Stimulated activated CD8-positive, alpha-beta memory T cell treated with anti-CD3 and anti-CD28 coated beads, Interleukin-12 subunit alpha, Interleukin-12 subunit beta, amount 100 ng/mL, for 1 hour (primary cell): ENCODE results near the gene SDF4.

Source experiments
- DNase-seq: peaks from one replicate; pipeline ENCODE4 v3.0.0-alpha.2; 2020; ENCODE audit warnings: low read depth

Gene SDF4

DNA sequence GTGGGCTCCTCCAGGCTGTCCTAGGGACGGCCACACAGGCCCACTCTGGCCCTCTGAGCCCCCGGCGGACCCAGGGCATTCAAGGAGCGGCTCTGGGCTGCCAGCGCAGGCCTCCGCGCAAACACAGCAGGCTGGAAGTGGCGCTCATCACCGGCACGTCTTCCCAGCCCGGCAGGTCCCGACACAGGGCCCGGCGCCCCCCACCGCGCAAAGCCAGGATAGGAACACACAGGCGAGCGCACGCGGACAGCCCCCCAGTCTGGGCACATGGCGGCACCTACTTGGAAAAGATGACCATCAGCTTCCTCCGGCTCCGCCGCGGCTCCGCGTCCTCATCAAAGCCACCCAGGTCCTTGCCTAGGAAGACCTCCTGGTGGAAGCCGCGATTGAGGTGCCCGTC, 3.6 kb downstream of the SDF4 start:
- DNase-seq = no peak

DNA sequence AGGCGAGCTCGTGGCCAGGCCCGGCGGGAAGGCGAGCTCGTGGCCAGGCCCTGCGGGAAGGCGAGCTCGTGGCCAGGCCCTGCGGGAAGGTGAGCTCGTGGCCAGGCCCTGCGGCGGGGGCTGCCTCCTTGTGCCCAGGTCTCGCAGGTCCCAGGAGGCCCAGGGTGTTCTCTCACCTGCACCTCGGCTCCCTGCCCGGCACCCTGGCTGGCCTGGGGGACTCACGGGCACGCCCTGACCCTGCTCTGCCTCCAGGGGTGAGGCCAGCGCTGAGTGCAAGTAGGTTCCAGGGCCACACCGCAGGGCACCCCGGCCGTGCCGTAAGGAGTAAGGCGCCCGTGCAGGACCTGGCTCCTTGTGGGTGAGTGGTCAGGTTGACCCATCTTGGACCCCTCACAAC, 4.4 kb downstream of the SDF4 start:
- DNase-seq = no peak

DNA sequence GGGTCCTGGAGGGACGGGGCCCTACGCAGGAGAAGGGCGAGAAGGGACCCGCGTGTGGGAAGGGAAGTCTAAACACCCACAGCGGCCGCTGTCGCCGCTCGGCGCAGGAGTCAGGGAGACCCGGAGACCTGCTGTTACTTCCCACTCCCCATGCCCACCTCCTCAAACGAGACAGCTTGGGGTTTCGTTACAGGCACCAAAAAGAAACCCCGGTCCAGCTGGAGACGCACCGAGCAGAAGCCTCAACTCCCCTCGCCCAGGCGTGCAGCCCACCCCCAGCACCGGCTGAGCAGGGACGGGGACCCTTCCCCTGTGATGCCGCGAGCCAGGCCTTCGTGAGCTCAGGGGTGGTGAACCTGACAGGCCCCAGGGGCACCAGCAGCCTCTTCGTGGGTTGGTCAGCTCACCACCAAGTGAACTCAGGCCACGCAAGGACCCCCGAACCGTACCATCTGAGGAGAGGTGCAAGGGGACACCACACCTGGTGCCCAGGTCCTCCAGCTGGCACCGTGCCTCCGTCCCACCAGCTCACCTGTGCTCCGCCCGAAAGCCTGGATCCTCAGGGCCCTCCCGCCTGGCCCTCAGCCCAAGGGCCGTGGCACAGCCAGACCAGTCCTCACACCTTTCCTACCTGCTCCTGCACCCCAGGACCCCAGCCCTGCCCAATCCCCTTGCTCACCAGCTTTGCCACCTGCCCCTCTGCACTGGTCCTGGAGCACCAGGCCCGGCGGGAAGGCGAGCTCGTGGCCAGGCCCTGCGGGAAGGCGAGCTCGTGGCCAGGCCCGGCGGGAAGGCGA, 5.0 kb downstream of the SDF4 start:
- no peak for DNase-seq

DNA sequence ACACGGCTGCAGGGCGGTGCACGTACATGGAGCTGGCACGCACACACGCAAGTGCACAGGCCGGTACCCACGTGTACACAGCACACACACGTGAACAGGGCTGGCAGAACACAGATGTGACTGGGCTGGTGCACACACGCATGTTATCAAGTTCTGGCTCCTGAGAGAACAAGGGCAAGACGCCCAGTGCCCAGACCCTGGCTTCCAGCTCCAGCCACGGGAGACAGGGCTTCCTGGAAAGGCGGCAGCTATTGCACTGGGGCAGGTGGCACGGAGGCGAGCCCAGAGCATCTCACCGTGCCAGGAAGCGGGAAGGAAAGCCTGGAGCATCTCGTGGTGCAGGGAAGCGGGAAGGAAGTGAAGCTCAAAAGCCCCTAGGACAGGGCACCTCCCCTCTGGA, 5.9 kb downstream of the SDF4 start:
- no peak for DNase-seq

DNA sequence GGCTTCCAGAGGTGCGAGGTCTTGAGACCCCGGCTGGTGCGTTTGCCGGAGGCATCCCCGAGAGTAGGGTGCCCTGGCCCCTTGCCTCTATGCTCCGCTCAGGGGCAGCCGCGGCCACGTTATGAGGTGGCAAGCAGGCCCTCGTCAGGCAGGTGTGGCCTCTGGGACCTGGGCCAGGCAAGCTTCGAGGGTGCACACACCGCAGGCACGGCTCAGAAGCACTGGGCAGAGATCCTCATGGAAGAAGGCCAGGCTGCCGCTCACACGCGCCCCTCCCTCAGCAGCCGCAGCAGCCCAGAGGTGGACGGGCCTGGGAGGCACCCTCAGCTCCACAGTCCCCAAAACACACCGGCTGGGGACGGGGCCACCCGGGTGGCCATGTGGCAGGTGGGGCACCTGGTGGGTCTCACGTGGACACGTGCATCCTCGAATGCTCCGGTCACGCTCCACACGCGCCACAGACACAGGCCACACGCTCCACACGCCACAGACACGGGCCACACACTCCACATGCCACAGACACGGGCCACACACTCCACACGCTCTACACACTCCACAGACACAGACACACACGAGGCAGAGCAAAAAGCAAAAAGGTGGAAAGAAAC, 6.5 kb downstream of the SDF4 start:
- no peak for DNase-seq

DNA sequence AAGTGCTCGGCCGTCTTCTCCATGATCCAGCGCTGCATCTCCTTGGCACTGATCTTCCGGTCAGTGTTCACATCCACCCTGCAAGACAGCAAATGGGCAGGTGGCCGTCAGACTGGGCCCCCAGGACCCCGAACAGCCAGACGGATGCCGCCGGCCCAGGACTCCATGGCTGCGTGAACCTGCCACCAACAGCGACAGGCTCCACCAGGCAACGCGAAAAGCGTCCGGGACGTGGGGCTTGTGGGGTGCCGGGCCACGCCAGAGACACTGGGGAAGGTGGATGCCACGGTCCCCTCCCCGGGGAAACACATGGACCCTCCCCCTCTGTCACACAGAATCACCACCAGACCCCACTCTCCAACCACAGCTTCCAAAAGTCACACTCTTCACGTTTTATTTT, 7.9 kb downstream of the SDF4 start:
- no peak for DNase-seq

DNA sequence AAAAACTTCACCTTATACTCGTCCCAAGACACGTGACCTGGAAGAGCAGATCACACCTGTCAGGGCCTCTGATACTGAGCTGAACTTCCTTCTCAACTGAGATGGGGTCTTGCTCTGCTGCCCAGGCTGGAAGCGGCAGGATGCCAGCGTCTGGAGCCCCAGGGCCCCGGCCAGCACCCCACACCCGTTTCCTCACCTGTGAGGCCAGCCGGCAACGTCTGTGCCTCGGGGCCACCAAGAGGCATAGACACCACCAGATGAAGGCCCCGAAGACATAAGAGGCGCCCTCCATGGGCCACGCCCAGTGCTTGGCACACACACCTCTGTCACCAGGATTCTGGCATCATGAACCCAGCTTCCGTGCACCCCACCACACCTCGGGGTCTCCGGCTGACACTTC, 8.5 kb downstream of the SDF4 start:
- no peak for DNase-seq

DNA sequence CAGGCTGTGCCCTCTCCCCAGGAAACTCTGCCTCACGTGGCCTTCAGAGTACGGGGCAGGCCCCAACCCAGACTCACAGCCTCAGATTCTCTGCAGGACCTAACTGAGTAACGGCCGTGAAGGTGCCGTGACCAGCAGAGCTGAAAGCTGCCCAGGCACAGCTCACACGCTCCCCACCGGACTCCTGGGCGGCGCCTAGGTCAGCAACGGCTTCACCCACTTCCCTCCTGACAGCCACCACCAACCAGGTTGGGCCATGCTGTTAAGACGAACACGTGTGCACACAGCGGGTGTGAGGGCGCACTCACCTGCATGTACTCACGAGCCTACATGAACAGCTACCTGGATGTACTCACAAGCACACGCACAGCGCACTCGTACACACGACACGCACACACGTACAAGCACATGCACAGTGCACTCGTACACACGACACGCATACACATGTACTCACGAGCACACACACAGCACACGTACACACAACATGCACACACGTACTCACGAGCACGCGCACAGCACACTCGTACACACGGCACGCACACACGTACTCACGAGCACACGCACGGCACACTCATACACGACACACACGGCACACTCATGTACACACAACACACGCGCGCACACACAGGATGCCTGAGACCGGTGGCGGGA, 9.1 kb downstream of the SDF4 start:
- DNase-seq = no peak

DNA sequence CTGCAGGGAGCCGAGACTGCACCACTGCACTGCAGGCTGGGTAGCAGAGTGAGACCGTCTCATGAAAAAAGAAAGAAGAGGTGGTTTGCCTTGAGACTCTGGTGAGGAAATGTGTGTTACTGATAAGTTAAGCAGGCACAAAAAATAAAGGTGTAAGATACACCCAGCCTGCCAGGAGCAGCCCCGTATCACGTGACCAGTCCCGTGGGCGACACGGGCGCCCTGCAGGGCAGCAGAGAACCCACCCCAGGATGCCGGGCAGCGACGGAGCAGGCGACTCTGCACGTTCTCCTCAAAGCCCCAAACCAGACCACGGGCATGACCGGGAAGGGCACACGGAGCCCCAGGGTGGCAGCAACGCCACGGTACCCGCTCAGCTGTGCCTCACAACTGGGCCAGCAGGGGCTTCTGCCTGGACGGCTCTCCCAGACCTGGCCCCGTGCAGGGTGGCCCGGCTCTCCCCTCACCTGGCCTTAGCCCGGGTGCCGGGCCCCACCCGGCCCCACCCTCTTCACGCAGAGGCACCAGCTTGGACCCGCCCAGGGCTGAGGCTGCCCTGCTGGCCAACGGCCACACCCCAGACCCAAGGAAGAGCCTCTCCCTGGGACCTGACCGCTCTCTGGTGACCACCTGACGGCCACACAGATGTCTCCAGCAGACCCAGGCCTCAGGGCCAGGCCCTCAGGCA, 9.8 kb downstream of the SDF4 start:
- no peak for DNase-seq

DNA sequence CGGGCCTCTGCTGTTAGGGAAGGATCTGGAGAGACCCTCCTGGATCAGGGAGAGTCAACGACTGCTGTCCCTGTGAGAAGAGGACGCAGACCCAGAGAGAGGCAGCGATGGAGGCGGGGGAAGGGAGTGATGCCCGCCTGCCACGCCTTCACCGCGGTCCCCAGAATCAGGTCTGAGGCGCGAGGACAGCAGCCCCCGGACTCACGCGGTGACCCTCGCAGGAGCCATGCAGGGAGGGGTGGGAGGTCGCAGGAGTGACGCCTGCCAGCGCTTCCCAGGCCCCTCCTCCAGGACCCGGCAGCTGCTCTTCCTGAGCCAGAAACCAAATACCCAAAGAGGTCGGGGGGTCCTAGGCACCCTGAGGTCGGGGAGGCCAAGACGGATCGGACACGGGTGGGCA, 11.6 kb downstream of the SDF4 start:
- DNase-seq = no peak

DNA sequence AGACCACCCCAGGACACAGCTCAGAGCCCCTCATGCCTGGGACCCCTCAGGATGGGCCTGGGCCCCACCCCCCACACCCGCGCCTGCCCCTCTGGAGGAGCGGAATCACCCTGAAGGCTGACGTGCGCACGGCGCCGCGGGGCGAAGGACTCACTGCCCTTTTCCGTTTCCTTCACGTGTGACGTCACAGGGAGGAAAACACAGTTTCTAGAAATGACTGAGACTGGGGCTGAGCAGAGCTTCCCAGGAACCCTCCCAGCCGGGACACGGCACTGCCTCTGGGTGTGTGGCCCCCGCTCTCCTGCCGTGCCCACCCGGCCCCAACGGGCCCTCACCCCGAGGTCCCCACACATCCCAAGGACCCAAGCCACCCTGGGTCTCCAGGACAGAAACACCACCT, 12.5 kb downstream of the SDF4 start:
- no peak for DNase-seq

DNA sequence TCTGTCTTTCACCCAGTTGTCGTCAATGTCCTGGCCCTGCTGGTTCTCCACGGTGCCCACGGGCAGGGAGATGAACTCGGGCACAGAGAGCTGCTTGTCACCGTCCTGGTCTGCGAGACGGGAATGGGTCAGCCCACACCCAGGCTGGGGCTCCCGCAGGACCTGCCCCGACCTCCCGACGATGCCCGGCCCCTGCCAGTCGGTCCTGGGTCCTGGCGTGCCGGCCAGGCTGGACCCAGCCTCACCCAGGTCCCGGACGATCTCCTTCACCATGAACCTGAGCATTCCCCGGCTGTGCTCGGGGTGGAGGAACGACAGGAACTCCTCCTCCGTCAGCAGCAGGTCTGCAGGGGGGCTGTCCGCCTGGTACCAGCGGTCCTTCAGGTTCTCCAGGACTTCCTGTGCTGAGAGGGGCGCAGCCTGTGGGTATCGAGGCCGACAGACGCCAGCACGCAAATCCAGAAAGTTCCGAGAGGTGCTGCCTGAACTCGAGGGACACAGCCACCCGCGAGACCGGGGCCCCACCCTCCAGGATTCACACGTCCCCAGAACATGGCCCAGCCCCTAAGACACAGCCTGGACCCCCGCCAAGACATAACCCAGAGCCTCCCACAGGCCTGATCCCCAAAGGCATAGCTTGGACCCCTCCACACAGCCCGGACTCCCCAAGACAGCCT, 13.1 kb downstream of the SDF4 start:
- DNase-seq = no peak

DNA sequence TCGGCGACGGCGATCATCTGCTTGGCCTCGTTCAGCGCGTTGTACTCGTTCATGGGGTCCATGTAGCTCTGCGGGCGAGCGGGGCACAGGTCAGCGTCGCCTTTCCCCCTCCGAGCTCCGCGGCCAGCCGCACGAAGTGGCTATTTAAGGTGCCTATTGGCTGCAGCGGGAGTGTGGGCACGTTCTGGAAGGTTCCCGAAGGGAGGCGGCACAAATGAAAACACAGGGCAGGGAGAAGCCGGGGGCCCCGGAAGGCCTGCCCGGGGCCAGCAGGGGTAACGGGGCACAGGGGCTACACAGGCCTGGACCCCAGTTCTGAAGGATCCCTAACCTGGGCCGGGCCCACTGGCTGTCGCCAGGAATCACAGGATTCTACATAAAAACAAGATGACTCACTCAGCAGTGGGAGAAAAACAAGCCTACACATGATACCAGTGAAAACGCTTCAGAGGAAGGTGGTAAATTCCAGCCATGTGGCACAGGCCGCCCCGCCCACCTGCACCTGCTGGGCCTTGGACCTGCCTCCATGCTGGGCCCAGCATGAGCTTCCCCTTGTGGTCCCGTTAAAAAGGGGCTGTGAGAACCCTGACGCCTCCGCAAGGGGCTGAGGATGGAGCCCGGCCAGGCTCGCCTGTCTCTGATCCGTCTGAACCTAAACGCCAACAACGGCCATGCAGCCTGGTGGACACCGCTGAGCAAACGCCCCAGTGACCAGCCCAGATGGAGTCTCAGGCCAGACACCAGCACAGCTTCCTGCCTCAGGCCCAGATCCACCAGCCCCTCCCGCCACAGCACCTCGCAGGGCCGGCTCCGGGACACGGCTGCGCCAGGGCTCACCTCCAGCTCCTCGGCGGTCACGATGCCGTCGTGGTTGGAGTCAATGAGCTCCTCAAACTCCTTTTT, 13.9 kb downstream of the SDF4 start:
- DNase-seq = no peak

DNA sequence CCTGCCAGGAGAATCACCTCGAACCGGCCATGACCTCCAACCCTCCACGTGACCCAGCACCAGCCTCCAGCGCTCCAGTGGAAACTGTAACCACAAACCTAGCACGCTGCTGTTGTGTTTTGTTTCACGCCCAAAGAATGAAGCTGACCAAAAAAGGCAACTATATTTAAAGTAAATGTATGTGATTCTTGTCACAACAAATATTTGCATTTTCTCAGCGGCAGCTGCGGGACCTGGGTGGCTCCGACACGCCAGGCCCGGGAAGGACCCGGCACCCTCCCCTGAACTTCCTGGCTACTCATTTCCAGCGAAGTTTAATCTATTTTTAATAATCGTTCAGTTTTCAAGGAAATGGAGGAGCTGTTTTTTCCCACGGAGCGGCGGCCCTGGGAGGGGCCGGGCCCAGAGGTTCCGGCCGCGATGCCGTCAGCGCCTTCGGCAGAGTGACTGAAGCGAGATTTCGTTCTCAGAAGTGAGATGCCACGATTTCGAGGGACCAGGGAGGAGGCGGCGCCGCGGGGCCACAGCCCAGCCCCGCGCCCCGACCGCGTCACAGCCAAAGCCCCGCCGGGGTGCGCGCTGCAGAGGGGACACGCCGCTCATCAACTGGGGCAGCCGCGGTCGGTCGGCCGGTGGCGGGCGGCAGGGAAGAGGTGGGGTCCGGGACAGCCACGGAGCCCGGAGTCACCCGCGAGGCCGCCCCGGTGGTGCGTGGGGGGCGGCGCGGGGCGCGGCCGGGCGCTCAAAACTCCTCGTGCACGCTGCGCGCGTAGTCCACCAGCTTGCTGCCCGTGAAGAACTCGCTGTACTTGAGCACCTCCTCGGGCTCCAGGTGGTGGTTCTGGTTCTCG, 14.8 kb downstream of the SDF4 start:
- no peak for DNase-seq

DNA sequence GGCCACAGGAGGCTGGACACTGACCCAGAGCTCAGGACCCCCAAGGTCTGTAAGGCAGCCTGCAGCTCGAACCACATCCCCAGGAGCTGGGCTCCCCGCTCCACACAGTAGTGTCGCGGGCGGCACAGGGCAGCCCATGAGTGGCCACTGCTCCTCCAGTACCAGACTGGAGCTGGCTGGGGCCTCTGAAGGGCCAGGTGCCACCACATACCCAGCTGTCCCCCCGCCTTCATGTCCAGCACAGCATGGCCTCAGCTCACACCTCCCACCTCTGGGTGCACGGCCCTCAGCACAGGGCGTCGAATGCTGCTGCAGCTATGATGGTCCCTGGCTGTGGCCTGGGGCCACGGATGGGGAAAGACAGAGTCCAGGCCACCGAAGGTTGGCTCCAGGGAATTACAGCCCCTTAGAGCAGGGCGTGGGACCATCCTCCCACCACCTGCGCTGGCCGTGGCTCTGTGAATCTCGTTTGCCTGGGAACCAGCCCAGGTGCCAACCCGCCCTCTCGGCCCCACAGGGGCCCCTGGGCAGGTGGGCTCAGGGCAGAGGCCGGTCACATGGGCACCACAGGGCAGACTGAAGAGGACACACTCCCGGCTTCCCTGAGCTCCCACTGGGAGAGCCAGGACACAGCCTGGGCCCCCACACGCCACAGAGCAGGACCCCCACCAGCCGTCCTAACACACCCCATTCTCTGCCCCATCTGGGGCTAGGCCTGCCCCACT, 15.8 kb downstream of the SDF4 start:
- DNase-seq = no peak

DNA sequence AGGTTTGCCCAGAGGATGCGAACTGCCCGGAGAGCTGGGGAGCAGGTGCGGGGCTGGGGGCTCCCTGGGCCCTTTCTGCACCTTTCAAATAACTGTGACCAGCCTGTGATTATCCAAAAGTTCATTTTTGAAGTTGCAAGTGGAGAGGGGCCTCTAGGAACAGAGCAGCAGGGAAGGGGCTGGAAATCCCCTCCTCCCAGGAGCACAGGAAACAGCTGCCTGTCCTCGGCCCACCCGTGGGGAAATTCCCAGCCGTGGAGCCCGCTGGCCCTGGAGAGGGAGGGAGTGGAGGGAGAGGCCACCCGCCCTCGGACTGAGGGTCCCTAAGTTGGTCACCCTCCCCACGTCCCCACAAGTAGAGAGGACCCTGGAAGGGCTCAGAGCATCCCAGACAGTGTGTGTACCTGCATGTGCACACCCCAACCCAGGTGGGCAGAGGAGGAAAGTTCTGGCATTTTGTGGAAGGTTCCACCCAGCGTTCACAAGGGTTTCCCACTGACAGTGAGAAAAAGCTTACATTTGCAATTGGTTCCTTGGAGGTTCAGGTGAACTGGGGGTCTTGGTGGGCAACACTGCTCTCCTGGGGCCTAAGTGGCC, 16.6 kb downstream of the SDF4 start:
- no peak for DNase-seq

DNA sequence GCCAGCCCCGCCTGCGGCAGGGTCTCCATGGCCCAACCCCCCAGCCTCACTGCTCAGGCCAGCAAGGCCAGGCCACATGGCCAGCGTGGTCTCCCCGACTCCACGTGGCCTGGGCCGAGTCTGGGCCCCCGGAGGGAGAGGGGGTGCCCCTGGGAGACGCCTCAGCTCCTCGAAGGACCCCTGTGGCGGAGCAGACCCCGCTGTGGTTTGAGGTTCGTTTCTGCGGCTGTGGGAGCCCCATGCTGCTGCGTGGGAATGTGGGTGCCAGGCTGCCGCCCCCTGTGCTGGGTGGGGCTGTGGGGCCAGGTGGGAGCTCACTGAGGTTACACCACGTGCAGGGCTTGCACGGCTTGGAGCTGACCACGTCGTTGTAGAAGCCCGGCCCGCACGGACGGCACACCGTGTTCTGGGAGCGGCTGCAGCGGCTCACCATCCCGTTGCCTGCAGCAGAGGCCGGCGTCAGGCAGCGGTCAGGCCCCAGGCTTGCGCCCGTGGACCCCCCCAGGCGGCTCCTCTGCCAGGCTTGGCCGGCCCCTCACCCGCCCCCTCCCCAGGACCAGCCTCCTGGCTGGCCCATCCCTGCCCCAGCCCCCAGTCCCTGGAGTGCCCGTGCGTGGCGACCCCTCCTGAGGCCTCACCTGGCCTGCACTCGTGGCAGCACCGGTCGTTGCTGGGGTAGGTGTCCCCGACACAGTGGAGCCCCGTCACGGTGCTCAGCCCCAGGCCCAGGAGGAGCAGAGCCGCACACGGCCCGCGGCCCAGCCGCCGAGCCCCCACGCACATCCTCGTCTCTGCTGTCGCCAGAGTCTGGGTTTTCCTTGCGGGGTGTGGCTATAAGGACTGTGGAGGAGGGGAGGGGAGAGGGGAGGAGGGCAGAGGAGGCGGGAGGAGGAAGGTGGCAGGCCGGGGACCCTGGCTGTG, 18.2 kb downstream of the SDF4 start, which contains the start of gene TNFRSF4:
TNFRSF4 (minus strand) TSS at position 809 of the 921 bp plus-strand sequence; CDS start at position 783, 26 bp downstream.
- no peak for DNase-seq

DNA sequence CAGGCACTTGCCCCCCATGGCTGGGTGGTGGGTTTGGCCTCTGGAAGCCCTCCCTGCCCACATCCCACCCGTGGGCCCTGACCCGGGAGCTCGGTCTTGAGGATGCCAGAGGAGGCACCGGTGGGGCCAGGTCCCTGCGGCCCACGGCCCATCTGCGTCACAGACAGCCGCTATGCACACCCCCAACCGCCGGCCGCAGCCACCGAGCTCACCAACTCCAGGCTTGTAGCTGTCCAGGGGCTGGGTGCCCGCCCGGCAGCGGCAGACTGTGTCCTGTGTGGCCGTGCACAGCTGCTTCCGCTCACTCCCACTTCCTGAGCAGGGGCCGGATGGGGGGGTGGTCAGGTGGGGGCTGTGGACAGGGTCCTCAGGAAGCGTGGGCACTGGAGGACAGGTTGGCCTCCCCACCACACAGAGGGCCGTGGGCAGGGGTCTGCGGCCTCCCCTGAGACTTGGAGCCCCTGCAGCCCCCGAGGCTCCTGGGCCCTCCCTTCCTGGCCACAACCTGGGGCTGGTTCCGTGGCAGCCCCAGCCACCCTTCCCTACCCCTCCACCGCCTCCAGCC, 18.9 kb downstream of the SDF4 start:
- DNase-seq = no peak
